ENCODE results near the gene SLAMF7. TPM values are rescaled to one million over a fixed set of nuclear protein-coding genes. Genes with fewer than 3 reads are reported as not detected.

Gene SLAMF7
- total RNA-seq, 1 donor from 2014 or later: 8.0 TPM

DNA sequence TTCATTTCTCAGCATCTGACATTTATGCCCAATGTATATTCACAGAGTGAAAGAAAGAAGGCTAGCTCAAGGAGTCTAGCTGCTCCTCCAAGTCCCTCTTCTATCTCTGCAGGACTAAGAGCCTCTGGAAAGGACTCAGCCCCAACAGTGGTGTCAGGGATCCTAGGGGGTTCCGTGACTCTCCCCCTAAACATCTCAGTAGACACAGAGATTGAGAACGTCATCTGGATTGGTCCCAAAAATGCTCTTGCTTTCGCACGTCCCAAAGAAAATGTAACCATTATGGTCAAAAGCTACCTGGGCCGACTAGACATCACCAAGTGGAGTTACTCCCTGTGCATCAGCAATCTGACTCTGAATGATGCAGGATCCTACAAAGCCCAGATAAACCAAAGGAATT lies 60.6 kb downstream of the SLAMF7 start:
- intact Hi-C loops (cut with micrococcal nuclease): loop anchor here (2.0 kb wide), 1 partner anchor 73 kb away; no protein-coding TSS in a partner anchor

DNA sequence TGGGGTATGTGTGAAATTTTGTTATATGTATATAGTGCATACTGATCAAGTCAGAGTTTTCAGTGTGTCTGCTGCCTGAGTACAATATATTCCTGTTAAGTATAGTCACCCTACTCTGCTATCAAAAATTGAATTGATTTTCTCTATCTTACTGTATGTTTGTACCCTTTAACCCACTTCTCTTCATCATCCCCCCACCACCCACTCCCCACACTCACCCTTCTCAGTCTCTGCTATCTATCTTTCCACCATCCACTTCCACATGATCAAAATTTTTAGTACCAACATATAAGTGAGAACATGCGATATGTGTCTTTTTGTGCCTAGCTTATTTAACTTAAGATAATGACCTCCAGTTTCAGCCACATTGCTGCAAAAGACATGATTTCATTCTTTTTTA lies 61.1 kb downstream of the SLAMF7 start:
- intact Hi-C loops (cut with micrococcal nuclease): loop anchor here (2.0 kb wide), 1 partner anchor 73 kb away; no protein-coding TSS in a partner anchor

DNA sequence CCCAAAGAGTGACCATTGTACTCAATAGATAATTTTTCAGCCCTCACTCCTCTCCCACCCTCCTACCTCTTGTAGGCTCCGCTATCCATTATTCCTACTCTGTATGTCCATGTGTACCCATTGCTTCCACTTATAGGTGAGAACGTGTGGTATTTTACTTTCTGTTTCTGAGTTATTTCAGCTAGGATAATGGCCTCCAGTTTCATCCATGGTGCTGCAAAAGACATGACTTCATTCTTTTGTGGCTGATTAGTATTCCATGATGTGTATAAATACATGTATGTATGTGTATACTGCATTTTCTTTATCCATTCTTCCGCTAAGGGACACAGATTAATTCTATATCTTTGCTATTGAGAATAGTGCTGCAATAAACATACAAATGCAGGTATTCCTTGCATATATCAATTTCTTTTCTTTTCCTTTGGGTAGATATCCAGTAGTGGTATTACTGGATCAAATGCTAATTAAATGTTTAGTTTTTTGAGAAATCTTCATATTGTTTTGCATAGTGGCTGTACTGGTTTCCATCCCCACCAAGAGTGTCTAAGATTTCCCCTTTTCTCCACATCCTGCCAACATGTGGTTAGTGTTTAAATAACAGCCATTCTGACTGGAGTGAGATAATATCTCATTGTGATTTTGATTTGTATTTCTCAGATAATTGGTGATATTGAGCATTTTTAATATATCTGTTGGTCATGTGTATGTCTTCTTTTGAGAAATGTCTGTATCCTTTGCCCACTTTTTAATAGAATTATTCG lies 61.8 kb downstream of the SLAMF7 start:
- intact Hi-C loops (cut with micrococcal nuclease): loop anchor here (2.0 kb wide), 1 partner anchor 74 kb away; no protein-coding TSS in a partner anchor

DNA sequence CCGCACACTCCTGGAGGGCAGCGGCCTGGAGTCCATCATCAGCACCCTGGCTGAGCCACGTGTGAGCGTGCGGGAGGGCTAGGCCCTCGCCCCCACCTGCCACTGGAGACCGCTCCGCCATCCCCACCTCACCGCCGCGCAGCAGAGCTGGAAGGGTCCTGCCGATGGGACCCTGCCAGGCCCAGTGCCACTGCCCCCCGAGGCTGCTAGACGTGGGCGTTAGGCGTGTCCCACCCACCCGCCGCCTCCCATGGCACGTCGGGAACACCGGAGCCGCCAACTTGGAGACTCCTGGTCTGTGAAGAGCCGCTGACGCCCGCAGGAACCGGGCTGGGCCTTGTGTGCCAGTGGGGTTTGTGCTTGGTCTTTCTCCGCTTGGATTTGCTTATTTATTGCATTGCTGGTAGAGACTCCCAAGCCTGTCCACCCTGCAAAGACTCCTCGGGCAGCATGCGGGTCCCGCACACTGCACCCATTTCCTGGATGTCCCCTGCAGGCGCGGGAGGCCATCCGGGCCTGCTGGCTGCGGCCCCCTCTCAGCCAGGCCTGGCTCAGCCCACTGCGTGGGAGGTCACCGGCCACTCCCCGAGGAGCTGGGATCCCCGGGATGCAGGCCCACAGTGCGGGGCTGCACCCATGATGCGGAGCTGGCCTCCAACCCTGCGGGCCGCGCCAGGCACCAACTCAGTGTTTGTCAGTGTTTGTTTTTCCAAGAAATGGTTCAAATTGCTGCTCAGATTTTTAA lies 63.0 kb downstream of the SLAMF7 start:
- intact Hi-C loops (cut with micrococcal nuclease): loop anchor here (2.0 kb wide), 1 partner anchor 75 kb away; no protein-coding TSS in a partner anchor

Other genes starting within 250 kb of the SLAMF7 start
- gene SLAMF6, start 216.0 kb upstream of the SLAMF7 start, total RNA-seq: 34.1 and 36.4 TPM in 2 replicates
- 40.8 and 43.9 TPM in 2 replicates for gene CD84, start 159.8 kb upstream of the SLAMF7 start, total RNA-seq
- gene SLAMF1, start 92.2 kb upstream of the SLAMF7 start, total RNA-seq: 58.9 and 63.6 TPM in 2 replicates
- gene CD48, start 27.4 kb upstream of the SLAMF7 start, total RNA-seq: 204 and 216 TPM in 2 replicates
- 8.5 and 9.2 TPM in 2 replicates for gene LY9, start 56.9 kb downstream of the SLAMF7 start, total RNA-seq
- gene CD244, start 123.6 kb downstream of the SLAMF7 start, total RNA-seq: 0.70 and 0.84 TPM in 2 replicates
- gene ITLN1, start 145.9 kb downstream of the SLAMF7 start, total RNA-seq: not detected in 2 replicates
- gene ITLN2, start 215.6 kb downstream of the SLAMF7 start, total RNA-seq: not detected in 2 replicates